ENCODE measurements around the gene OCSTAMP.

- TF ChIP-seq POLR2A (IDR thresholded peaks at IDR 0.05) (no peak), CTCF (IDR thresholded peaks at IDR 0.05) (no peak), POLR2AphosphoS5 (IDR thresholded peaks at IDR 0.05) (no peak)
Measured at GRCh38 chr20:46501961-46502360, 48.5 kb downstream of the OCSTAMP start.
